ENCODE data around the gene RNF121.

Gene RNF121

GRCh38 chr11:71946144-71946571 lies 17.3 kb downstream of the RNF121 start:
- no peak for DNase-seq (ENCODE audit: extremely low read depth, low read depth)
- TF ChIP-seq CTCF (IDR thresholded peaks at IDR 0.05; ENCODE audit: low read depth, low read length) = no peak

GRCh38 chr11:71947498-71947897 lies 18.7 kb downstream of the RNF121 start:
- no peak for TF ChIP-seq CTCF (IDR thresholded peaks at IDR 0.05; ENCODE audit: low read depth, low read length)
- no peak for DNase-seq (ENCODE audit: extremely low read depth, low read depth)

GRCh38 chr11:71948314-71949027 lies 19.6 kb downstream of the RNF121 start:
- DNase-seq (ENCODE audit: extremely low read depth, low read depth) = no peak
- TF ChIP-seq CTCF (IDR thresholded peaks at IDR 0.05; ENCODE audit: low read depth, low read length) = no peak

- no peak for DNase-seq (ENCODE audit: extremely low read depth, low read depth)
- TF ChIP-seq CTCF (IDR thresholded peaks at IDR 0.05; ENCODE audit: low read depth, low read length) = no peak
Observed at GRCh38 chr11:71949034-71949433, 20.2 kb downstream of the RNF121 start.

GRCh38 chr11:71951741-71952310 lies 23.0 kb downstream of the RNF121 start:
- no peak for DNase-seq (ENCODE audit: extremely low read depth, low read depth)
- TF ChIP-seq CTCF (IDR thresholded peaks at IDR 0.05; ENCODE audit: low read depth, low read length) = no peak

- no peak for TF ChIP-seq CTCF (IDR thresholded peaks at IDR 0.05; ENCODE audit: low read depth, low read length)
- no peak for DNase-seq (ENCODE audit: extremely low read depth, low read depth)
Observed at GRCh38 chr11:71955898-71956456, 27.1 kb downstream of the RNF121 start.

GRCh38 chr11:71962428-71963038 lies 33.7 kb downstream of the RNF121 start:
- no peak for DNase-seq (ENCODE audit: extremely low read depth, low read depth)
- TF ChIP-seq CTCF (IDR thresholded peaks at IDR 0.05; ENCODE audit: low read depth, low read length) = no peak

Measured in AG09319 (cell line).